ENCODE data around the gene CCDC12.

CCDC12 gene

GRCh38 chr3:46904303-46905212 lies 72.0 kb downstream of the CCDC12 start:
- no peak for DNase-seq

GRCh38 chr3:46903341-46904302 lies 72.9 kb downstream of the CCDC12 start:
- DNase-seq = peak; percentile 84

GRCh38 chr3:46902188-46902631 lies 74.3 kb downstream of the CCDC12 start:
- DNase-seq = no peak

- DNase-seq = no peak
Observed at GRCh38 chr3:46901591-46902187, 74.9 kb downstream of the CCDC12 start.

- no peak for DNase-seq
Observed at GRCh38 chr3:46901061-46901460, 75.5 kb downstream of the CCDC12 start.

- no peak for DNase-seq
Observed at GRCh38 chr3:46900356-46900755, 76.2 kb downstream of the CCDC12 start.

GRCh38 chr3:46900007-46900292 lies 76.6 kb downstream of the CCDC12 start:
- no peak for DNase-seq

GRCh38 chr3:46899151-46900006 lies 77.2 kb downstream of the CCDC12 start:
- DNase-seq = no peak

- no peak for DNase-seq
Observed at GRCh38 chr3:46898321-46899150, 78.0 kb downstream of the CCDC12 start.

GRCh38 chr3:46897829-46898320 lies 78.7 kb downstream of the CCDC12 start:
- DNase-seq = no peak

- no peak for DNase-seq
Observed at GRCh38 chr3:46897031-46897430, 79.5 kb downstream of the CCDC12 start.

- DNase-seq = no peak
Observed at GRCh38 chr3:46896386-46896785, 80.2 kb downstream of the CCDC12 start.

GRCh38 chr3:46895761-46896160 lies 80.8 kb downstream of the CCDC12 start:
- DNase-seq = no peak

- DNase-seq = peak; percentile 34
Observed at GRCh38 chr3:46895204-46895660, 81.3 kb downstream of the CCDC12 start.

GRCh38 chr3:46894256-46894655 lies 82.3 kb downstream of the CCDC12 start:
- DNase-seq = no peak

GRCh38 chr3:46893763-46894162 lies 82.8 kb downstream of the CCDC12 start:
- no peak for DNase-seq

GRCh38 chr3:46893146-46893748 lies 83.3 kb downstream of the CCDC12 start:
- DNase-seq = peak; percentile 52

GRCh38 chr3:46892285-46893145 lies 84.0 kb downstream of the CCDC12 start:
- DNase-seq = peak; percentile 61

GRCh38 chr3:46891132-46891531 lies 85.4 kb downstream of the CCDC12 start:
- no peak for DNase-seq

All from fibroblast of skin of back (primary cell).